Fibroblast of skin of back (primary cell): ENCODE results near the gene NTSR1. TPM values are rescaled to one million over a fixed set of nuclear protein-coding genes. Genes with fewer than 3 reads are reported as not detected.

ENCODE experiments used
- DNase-seq: peaks from one replicate; pipeline ENCODE4 v3.0.0-alpha.2; 2013
- polyA plus RNA-seq, 2 experiments: library from polyadenylated mRNA; unstranded; fragments of 120-200 nt; gene quantifications; one replicate each; pipeline ENCODE4 v1.2.1, GENCODE V29; 2013; ENCODE audit not compliant: insufficient read length in 2 of 2

NTSR1 gene
- polyA plus RNA-seq (2013, experiment 1 of 2; ENCODE audit: insufficient read length): 0.04 TPM
- polyA plus RNA-seq (2013, experiment 2 of 2; ENCODE audit: insufficient read length): not detected

DNA sequence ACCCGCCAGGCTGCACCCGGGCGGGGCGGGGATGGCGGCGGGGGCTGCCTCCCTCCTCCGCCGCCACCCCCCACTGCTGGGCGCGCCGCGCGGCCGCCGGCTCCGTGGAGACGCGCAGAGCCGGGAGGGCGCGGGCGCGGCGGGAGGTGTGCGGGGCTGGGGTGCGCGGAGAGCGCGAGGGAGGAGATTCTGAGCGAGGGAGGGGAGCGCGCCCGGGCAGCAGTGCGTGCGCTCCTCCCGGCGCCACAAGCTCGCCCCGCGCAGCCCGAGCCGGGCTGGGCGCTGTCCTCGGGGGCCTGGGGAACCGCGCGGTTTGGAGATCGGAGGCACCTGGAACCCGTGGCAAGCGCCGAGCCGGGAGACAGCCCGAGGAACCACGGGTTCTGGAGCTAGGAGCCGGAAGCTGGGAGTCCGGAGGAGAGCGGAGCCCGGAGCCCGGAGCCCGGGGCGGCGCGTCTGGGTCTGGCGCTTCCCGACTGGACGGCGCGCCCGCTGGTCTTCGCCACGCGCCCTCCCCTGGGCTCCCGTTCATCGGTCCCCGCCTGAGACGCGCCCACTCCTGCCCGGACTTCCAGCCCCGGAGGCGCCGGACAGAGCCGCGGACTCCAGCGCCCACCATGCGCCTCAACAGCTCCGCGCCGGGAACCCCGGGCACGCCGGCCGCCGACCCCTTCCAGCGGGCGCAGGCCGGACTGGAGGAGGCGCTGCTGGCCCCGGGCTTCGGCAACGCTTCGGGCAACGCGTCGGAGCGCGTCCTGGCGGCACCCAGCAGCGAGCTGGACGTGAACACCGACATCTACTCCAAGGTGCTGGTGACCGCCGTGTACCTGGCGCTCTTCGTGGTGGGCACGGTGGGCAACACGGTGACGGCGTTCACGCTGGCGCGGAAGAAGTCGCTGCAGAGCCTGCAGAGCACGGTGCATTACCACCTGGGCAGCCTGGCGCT lies at the start of gene NTSR1:
Gene NTSR1 (plus strand): TSS at position 246 of the 946 bp plus-strand sequence. CDS start 372 bp downstream, at position 618.
- DNase-seq: no peak

DNA sequence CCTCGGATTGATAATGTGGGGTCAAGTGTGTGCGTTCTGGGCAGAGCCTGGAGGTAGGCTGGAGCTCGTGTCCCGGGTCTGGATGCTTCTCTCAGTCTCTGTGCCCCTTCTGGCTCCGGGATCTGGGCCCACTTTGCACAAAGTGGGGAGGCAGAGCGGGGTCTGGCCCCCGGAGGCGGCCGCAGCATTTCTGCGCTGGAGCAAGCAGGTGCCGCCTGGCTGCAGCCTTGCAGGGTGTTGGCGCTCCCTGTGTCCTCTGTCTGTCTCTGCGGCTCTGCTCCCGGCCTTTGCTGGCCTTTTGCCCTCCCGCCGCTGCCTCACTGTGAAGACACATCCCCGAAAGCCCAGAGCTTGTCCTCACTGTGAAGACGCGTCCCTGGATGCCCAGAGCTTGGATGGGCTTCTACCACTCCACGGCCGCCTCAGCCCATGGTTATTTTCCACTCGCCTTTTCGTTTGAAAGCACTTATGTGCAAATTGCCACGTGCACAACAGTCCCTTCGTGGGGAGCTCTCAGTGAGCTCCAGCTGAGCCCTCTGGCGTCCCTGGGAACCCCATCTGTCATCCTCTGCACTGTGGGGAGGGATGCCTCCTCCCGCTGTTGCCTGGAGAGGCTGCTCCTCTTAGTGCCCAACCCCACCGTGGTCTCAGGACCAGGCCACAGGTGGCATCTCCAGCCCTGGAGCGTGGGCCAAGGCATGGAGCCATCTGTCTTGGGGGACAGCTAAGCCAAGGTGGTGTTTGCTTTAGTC lies 49.0 kb upstream of the NTSR1 start:
- no peak for DNase-seq

DNA sequence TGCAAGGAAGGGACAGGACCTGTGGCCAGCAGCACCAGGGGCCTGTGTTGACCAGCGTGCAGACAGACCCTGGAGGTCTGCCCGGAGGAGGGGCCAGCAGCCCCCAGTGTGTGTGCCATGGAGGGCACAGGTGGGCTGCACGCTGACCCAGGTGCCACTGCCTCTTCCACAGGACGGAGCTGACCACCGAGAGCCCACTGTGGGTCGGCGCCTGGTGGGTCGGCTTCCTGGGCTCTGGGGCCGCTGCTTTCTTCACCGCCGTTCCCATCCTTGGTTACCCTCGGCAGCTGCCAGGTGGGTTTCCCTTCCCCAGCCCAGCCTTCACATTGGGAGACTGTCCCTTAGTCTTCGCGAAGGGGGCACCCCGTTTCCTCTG lies 48.4 kb upstream of the NTSR1 start:
- DNase-seq: no peak

- DNase-seq: no peak
Measured at GRCh38 chr20:62660768-62661167, 47.9 kb upstream of the NTSR1 start.

DNA sequence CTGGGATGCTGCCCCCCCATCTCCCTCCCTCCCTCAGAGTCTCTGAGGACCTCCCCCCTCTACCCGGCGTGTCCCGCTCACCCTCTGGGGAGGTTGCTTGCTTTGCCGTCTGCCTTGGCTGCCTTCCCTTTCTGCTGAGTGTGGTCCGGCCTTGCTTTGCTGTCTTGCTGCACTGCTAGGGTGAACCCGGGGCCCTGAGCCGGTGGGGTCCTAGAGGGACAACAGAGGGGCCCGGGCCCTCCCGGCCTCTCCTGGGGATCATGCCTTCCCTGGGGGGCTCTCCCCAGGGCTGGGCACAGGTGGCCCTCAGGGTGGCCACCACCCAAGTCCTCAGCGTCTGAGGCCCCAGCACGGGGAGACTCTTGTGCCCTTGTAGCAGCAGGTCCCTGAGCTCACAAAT lies 47.0 kb upstream of the NTSR1 start:
- DNase-seq: no peak

DNA sequence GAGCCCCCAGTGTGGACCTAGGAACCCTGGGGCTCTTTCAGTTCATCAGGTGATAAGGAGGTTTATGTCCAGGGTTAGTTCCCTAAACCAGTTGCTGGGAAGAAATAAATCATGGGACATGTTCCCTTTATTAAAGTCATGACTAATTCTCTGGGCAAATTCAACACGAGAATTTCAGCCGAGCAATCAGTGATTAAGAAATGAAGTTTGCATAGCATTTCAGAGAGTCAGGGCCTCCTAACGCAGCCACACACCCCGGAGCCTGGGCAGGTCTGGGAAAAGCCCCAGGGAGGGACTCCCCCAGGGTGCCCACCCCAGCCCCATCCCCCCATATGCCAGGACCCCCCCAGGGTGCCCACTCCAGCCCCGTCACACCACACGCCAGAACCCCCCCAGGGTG lies 46.2 kb upstream of the NTSR1 start:
- DNase-seq: peak; percentile 50

DNA sequence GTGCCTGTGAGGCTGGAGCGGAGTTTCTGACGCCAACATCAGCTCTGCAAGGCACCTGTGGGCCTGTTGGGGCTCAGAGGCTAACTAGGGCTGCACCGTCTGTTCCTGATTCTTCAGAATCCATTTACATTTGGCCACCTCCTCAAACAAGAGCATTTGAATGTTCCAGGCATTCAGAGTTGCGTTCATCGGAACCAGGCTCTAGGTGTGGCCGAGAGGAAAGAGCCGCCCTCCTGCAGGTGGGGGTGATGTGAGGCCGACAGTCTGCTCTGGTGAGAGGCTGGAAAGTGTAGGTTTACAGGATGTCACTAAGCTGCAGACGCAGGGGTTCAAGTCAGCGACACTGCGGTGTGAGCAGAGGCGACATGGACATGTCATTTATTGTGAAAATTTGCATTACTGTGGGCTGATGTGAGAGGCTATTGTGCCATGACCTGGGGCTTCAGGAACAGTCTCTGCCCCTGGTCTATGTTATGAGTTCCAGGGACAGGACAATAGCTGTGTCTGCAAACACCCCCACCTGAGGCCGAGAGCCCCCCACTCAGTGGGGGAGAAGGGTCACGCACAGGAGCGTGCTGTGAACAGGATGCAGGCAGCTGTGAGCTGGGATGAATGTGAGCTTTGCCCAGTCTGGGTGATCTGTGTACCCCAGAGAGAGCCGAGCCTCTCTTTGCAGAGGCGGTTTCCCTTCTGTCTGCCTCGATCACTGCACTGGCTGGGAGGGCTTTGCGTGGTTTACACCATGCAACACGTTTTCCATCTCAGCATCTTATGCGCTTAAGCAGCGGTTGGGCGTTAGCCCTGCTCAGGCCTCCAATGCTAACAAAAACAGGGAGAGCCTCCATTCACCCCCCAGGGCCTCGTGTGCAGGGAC lies 45.3 kb upstream of the NTSR1 start:
- DNase-seq: no peak

DNA sequence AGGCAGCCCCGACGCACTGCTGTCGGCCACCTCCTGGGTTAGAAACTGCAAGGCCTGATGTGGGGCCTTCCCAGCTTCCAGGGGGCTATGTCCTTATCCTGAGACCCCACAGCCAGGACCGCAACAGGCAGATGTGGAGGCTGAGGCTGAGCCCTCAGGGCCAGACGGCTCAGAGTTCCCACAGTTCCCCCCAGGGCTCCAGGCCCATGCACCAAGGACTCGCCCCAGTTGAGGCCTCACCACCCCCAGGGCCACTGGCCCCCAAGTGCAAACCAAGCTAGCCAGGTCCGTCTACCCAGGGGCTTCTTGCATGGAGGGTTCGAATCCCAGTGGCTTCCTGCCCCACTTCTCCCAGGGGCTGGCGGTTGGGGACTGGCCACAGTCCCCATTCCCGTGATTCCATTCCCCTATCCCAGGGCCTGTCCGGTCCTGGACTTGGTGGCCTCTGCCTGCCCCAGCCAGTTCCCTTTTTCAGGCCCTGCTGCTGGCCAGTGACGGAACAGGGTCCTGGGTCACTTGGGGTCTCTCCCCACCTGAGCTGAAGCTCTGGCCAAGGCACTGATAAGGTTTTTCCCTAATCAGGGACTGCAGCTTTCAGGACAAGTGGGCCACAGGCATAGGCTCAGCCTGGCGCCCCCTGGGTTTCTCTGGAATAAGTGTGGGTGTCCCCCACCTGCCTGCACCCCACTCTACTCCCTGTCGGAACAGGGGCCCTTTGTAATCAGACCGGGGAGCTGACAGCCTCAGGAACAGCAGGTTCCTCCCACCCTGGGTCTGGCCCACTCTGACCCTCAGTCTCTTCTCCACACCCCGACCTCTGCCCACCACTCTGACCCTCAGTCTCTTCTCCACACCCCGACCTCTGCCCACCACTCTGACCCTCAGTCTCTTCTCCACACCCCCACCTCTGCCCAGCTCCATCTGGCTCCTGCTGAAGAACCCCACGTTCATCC lies 44.3 kb upstream of the NTSR1 start:
- DNase-seq: no peak

GRCh38 chr20:62665153-62665754 lies 43.4 kb upstream of the NTSR1 start:
- DNase-seq: no peak

- DNase-seq: no peak
Measured at GRCh38 chr20:62665826-62666735, 42.6 kb upstream of the NTSR1 start.

- no peak for DNase-seq
Measured at GRCh38 chr20:62666736-62667529, 41.7 kb upstream of the NTSR1 start.

- no peak for DNase-seq
Measured at GRCh38 chr20:62667530-62668440, 40.9 kb upstream of the NTSR1 start.

DNA sequence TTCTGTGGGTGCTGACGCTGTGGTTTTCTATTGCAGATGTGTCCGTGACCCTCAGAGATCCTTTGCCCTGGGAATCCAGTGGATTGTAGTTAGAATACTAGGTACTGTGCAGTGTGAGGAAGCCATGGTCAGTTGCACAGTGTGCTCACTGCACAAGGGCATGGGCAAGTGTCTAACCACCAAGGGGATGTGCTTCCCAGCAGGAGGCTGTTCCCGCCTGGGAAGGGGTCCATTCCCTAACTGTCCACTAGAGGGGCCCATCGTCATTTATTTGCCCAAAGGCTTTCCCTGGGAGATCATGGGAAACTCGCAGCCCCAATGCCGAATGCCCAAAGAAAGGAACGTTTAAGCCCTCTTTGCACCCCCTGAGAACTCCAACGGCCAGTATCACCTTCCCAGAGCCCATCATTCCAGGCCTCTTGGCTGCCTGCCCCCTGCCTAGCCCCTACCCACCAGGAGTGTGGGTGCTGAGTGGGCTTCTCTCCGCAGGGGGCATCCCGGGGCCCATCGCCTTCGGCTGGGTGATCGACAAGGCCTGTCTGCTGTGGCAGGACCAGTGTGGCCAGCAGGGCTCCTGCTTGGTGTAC lies 40.1 kb upstream of the NTSR1 start:
- peak; percentile 73 for DNase-seq

- no peak for DNase-seq
Measured at GRCh38 chr20:62669249-62669648, 39.4 kb upstream of the NTSR1 start.

- DNase-seq: no peak
Measured at GRCh38 chr20:62670156-62670555, 38.5 kb upstream of the NTSR1 start.

- DNase-seq: no peak
Measured at GRCh38 chr20:62670998-62671397, 37.6 kb upstream of the NTSR1 start.

GRCh38 chr20:62671765-62672164 lies 36.9 kb upstream of the NTSR1 start:
- no peak for DNase-seq
